CD4-positive, alpha-beta T cell treated with Interleukin-4 for 4 hours (primary cell): ENCODE data around the gene HACD2.
A peak's percentile ranks its signal among the peaks of the same experiment; 100 is the strongest.
"Not testable (repeated sequence)": the region's sequence is repeated elsewhere in the genome, so short reads cannot be mapped to it uniquely, and the experiment has no call there.

Source experiments
- DNase-seq: peaks from one replicate; pipeline ENCODE4 v3.0.0-alpha.2; 2020

HACD2 gene

GRCh38 chr3:123521179-123521969 is 63.5 kb downstream of the HACD2 start:
- peak; percentile 13 for DNase-seq

- DNase-seq: no peak
Observed at GRCh38 chr3:123520656-123521055, 64.2 kb downstream of the HACD2 start.

GRCh38 chr3:123518892-123519485 is 65.9 kb downstream of the HACD2 start:
- DNase-seq: no peak

GRCh38 chr3:123511726-123512125 is 73.1 kb downstream of the HACD2 start:
- no peak for DNase-seq

DNA sequence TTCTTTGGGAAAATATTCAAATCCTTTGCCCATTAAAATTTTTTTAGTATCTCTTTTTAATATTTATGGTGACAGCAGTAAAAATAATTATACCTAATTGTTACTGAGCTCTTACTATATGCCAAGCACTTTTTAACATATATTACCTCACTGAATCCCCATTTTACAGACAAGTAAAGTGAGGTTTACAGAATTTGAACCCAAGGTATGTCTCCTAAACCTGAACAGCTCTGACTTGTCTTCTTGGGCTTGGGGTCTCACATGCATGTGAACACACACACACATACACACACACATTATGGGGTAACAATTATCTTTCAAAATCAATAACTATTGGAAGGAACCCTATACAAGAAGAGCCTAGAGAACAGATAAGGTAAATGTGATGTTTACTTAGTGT is 73.8 kb downstream of the HACD2 start:
- no peak for DNase-seq

- no peak for DNase-seq
Observed at GRCh38 chr3:123508178-123508577, 76.7 kb downstream of the HACD2 start.

GRCh38 chr3:123505820-123506219 is 79.0 kb downstream of the HACD2 start:
- no peak for DNase-seq

DNA sequence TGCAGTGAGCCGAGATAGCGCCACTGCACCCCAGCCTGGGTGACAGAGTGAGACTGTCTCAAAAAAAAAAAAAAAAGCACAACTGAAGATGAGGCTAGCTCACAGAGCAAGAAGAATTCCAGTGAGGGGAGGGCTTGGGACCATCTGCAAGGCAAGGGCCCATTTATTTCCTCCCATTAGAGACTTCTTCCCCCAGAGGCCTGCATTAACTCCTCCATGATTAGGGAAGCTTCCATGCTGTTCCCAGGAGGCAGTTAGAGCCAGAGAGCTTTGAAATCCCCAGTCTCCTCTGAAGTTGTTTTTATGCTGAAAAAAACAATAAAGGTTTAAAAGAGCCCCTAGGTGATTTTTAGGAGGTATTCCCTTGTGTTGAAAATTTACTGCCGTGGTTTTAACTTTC is 81.7 kb downstream of the HACD2 start:
- no peak for DNase-seq

GRCh38 chr3:123499322-123499721 is 85.5 kb downstream of the HACD2 start:
- DNase-seq: no peak

GRCh38 chr3:123498761-123499160 is 86.1 kb downstream of the HACD2 start:
- no peak for DNase-seq

DNA sequence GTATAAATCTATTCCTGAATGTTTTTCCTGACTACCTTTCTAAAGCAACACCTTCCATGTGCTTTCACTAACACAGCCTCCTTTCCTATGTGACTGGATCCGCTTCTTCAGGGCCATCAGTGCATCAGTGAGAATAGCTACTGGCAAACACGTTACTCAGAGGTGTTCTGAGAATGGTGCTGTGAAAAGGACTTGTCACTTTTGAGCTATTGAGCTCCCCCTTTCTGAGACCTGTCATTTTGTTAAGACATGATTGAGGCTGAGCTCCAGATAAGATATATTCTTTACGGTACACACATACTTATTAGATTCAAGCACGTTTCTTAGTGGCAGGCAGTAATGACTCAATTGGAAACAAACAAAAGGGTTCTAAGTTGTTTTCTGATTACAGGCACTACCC is 90.9 kb downstream of the HACD2 start:
- no peak for DNase-seq

GRCh38 chr3:123491966-123492587 is 92.8 kb downstream of the HACD2 start:
- DNase-seq: peak; percentile 33

DNA sequence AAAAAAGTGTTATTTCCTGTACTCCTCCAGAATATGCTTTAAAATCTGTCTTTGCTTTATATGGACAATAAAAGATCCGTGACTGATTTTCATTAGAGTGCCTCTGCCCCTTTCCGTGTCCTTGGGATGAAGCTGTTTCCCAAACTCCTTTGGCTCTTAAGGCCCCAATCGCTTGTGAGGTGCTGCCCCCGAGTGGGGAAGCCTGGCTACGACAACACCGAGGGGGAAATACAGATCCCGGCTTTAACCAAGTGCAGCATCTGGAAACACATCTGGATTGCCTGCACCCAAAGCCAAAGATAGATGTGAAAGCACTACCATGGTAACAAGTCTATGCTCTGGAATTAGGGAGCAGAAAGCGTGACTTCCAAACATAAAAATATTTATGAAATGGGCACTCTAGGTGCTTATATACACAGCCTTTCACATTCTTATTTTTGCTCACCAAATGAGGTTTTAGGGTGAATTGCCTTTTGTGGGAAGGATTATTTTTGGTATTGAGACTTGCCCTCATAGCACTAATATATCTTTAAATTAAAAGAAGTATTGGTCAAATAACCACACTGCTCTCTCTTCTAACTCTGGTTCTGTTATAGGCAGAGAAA is 95.4 kb downstream of the HACD2 start:
- DNase-seq: peak; percentile 34

- no peak for DNase-seq
Observed at GRCh38 chr3:123488645-123489347, 96.1 kb downstream of the HACD2 start.

DNA sequence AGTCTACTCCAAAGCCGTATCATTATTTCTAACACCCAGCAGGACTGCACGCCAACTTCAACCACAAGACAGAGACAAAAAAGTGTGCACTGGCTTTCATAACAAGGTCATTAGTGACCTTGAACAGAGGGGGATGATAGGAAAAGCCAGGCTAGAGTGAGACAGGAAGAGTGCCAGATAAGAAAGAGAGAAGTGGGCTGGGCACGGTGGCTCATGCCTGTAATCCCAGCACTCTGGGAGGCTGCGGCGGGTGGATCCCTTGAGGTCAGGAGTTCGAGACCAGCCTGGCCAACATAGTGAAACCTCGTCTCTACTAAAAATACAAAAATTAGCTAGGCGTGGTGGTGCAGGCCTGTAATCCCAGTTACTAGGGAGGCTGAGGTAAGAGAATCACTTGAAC is 97.8 kb downstream of the HACD2 start:
- DNase-seq: not testable (repeated sequence)

DNA sequence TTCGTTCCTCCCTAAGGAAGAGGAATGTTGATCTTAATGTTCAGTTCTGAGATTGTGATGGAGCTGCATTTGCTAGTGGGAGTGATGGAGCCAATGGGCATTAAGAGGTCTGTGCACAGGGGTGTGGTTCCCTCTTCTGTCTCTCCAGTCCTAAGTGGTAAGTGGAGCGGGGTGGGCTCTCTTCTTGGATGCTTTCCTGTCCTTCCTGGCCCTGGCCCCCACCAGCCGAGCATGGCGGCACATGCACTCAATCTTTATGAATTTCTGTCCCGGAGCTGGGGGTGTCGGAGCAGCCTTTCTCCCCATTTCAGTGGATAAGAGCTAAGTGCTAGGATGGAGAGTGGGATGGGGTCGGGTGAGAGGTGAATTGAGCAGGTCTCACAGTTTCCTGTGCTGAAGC is 98.4 kb downstream of the HACD2 start:
- DNase-seq: no peak

DNA sequence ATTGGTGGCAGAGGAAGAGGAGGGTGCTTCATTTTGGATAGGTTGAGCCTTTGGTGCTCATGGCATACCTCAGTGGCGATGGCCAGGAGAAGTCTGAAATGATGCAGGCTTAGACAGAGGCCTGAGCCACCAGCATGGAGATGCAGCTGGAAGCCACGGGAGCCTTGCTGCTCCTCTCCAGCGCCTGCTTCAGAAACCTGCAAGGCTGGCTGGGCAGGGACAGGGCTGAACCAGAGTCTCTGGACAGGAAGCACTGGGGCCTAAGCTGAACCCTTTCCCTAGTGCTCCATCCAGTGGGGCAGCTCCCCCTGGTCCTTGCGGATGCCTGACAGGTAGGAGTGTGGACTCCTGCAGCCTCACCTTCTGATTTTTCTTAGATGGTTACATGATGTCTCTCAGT is 99.3 kb downstream of the HACD2 start:
- DNase-seq: no peak

GRCh38 chr3:123483146-123483545 is 101.7 kb downstream of the HACD2 start:
- no peak for DNase-seq

GRCh38 chr3:123481722-123482457 is 103.0 kb downstream of the HACD2 start:
- DNase-seq: no peak

GRCh38 chr3:123481071-123481470 is 103.8 kb downstream of the HACD2 start:
- no peak for DNase-seq

GRCh38 chr3:123480428-123480827 is 104.4 kb downstream of the HACD2 start:
- no peak for DNase-seq

DNA sequence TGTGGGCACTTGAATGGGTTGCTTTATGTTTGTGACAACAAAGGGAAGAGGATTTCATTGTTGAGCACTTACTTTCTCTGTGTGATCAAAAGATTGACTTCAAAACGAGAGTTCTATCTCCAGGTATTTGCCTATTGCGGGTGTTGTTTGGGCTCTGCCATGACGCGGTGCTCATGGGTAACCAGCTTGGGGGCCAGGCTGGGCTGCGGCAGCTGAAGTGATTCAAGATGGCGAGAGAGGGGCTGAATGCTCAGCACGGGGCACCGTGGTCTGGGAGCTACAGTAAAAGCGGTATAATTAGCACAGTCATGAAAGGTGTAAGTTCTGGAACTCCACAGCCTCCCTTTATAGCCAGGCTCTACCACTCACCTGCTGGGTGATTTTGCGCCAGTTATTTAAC is 105.0 kb downstream of the HACD2 start:
- no peak for DNase-seq
